Astrocyte (in vitro differentiated cells and primary cell): ENCODE results near the gene SCAMP1. TPM values are rescaled to one million over a fixed set of nuclear protein-coding genes. Genes with fewer than 3 reads are reported as not detected.

Experiments used
- DNase-seq: peaks from one replicate; pipeline ENCODE4 v3.0.0-alpha.2; 2010; ENCODE audit warnings: low read depth
- FAIRE-seq: peaks from 2 replicates; lab custom pipeline; 2011; peaks lifted over from hg19 to GRCh38; lab: Jason Lieb, UNC
- H2AFZ ChIP-seq: 2 replicates; pipeline ENCODE4 v1.6.0; 2012; ENCODE audit warnings: low read depth, low read length, inconsistent platforms
- H3K27ac ChIP-seq: 2 replicates; pipeline ENCODE4 v1.5.1; 2011; ENCODE audit warnings: low read depth, low read length, inconsistent platforms
- H3K27me3 ChIP-seq: 2 replicates; pipeline ENCODE4 v1.6.0; 2011; ENCODE audit warnings: low read length, inconsistent platforms; ENCODE audit not compliant: insufficient read depth
- H3K36me3 ChIP-seq: 2 replicates; pipeline ENCODE4 v1.5.1; 2011; ENCODE audit warnings: low read length, inconsistent platforms; ENCODE audit not compliant: insufficient read depth
- H3K4me1 ChIP-seq: 2 replicates; pipeline ENCODE4 v1.5.1; 2011; ENCODE audit warnings: low read length, inconsistent platforms; ENCODE audit not compliant: insufficient read depth
- H3K4me2 ChIP-seq: 2 replicates; pipeline ENCODE4 v1.6.0; 2012; ENCODE audit warnings: low read length, inconsistent platforms
- H3K4me3 ChIP-seq: 2 replicates; pipeline ENCODE4 v1.5.1; 2011; ENCODE audit warnings: low read depth, mild to moderate bottlenecking, low read length, inconsistent platforms; ENCODE audit not compliant: insufficient read depth
- H3K79me2 ChIP-seq: 2 replicates; pipeline ENCODE4 v1.6.0; 2012; ENCODE audit warnings: mild to moderate bottlenecking, low read length, inconsistent platforms; ENCODE audit not compliant: insufficient read depth
- H3K9ac ChIP-seq: 2 replicates; pipeline ENCODE4 v1.6.0; 2012; ENCODE audit warnings: mild to moderate bottlenecking, low read length, inconsistent platforms
- H3K9me3 ChIP-seq: 2 replicates; pipeline ENCODE4 v1.5.1; 2012; ENCODE audit warnings: low read depth, mild to moderate bottlenecking, low read length, inconsistent platforms; ENCODE audit not compliant: insufficient read depth
- H4K20me1 ChIP-seq: 2 replicates; pipeline ENCODE4 v1.6.0; 2012; ENCODE audit warnings: low read length, inconsistent platforms; ENCODE audit not compliant: insufficient read depth
- H3K27ac Mint-ChIP-seq: one replicate; pipeline ENCODE4 v1.8.0; 2021; ENCODE audit warnings: mild to moderate bottlenecking, mixed read lengths; ENCODE audit not compliant: unreplicated experiment
- H3K27me3 Mint-ChIP-seq: one replicate; pipeline ENCODE4 v1.8.0; 2021; ENCODE audit warnings: low read depth, mixed read lengths; ENCODE audit not compliant: unreplicated experiment
- H3K36me3 Mint-ChIP-seq: one replicate; pipeline ENCODE4 v1.8.0; 2021; ENCODE audit warnings: low read depth, mixed read lengths; ENCODE audit not compliant: unreplicated experiment
- H3K4me1 Mint-ChIP-seq: one replicate; pipeline ENCODE4 v1.8.0; 2021; ENCODE audit warnings: low read depth, mixed read lengths; ENCODE audit not compliant: unreplicated experiment
- H3K4me3 Mint-ChIP-seq: one replicate; pipeline ENCODE4 v1.8.0; 2021; ENCODE audit warnings: mild to moderate bottlenecking, moderate library complexity, mixed read lengths; ENCODE audit not compliant: unreplicated experiment
- H3K9me3 Mint-ChIP-seq: one replicate; pipeline ENCODE4 v1.8.0; 2021; ENCODE audit warnings: mild to moderate bottlenecking, mixed read lengths; ENCODE audit not compliant: unreplicated experiment
- EZH2 ChIP-seq: IDR thresholded peaks from 2 replicates; pipeline ENCODE4 v1.6.1; 2012; ENCODE audit warnings: mild to moderate bottlenecking, low read length, inconsistent platforms; ENCODE audit not compliant: insufficient read depth
- total RNA-seq: library from RNA; stranded (reverse); gene quantifications from 2 replicates; pipeline ENCODE4 v1.2.1, GENCODE V29; 2021
- TF ChIP-seq, protein P1 (sequence below): IDR thresholded peaks from 2 replicates; pipeline ENCODE4 v1.5.1; 2011; ENCODE audit warnings: low read depth, mild to moderate bottlenecking, inconsistent platforms, low read length, moderate library complexity; ENCODE audit not compliant: insufficient read depth

The SCAMP1 gene
- total RNA-seq, 1 donor from 2014 or later: 52.6 TPM

DNA sequence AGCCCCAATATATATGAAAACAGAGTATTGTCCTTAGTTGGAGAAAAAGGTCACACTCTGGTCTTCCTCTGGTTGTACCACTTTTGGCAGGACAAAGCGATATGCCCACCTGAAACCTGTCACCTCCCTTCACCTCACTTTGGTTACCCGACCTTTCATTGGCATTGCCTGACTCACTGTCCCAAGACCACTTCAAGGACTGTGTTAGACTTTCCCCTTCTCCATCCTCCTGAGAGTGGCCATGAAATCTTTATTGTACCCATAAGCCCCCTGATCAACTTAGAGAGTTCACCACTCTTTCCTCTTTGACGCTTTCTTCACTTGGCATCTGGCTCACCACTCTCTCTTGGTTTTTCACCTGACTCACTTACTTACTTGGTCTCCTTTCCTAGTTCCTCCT, 33.5 kb upstream of the SCAMP1 start:
- Histone ChIP-seq H3K9me3 (no peaks in the 10 kb centered on the region), H2AFZ (no peak overlapping the region), H3K4me1 (no peaks in the 10 kb centered on the region), H3K9ac (no peak overlapping the region), H3K27ac (no peak overlapping the region), H4K20me1 (no peaks in the 10 kb centered on the region), H3K79me2 (no peaks in the 10 kb centered on the region), H3K36me3 (no peaks in the 10 kb centered on the region), H3K4me3 (no peak overlapping the region), H3K4me2 (no peak overlapping the region), H3K27me3 (no peaks in the 10 kb centered on the region)
- Mint-ChIP-seq H3K9me3 (no peaks in the 10 kb centered on the region), H3K4me1 (peaks cover 12% of the 10 kb centered on the region), H3K27ac (no peak overlapping the region), H3K36me3 (no peaks in the 10 kb centered on the region), H3K27me3 (peaks cover 2% of the 10 kb centered on the region), H3K4me3 (no peak overlapping the region)
- no peak for TF ChIP-seq EZH2
- TF ChIP-seq, protein P1, sequence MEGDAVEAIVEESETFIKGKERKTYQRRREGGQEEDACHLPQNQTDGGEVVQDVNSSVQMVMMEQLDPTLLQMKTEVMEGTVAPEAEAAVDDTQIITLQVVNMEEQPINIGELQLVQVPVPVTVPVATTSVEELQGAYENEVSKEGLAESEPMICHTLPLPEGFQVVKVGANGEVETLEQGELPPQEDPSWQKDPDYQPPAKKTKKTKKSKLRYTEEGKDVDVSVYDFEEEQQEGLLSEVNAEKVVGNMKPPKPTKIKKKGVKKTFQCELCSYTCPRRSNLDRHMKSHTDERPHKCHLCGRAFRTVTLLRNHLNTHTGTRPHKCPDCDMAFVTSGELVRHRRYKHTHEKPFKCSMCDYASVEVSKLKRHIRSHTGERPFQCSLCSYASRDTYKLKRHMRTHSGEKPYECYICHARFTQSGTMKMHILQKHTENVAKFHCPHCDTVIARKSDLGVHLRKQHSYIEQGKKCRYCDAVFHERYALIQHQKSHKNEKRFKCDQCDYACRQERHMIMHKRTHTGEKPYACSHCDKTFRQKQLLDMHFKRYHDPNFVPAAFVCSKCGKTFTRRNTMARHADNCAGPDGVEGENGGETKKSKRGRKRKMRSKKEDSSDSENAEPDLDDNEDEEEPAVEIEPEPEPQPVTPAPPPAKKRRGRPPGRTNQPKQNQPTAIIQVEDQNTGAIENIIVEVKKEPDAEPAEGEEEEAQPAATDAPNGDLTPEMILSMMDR: no peak
- FAIRE-seq (no peak), DNase-seq (no peak)

DNA sequence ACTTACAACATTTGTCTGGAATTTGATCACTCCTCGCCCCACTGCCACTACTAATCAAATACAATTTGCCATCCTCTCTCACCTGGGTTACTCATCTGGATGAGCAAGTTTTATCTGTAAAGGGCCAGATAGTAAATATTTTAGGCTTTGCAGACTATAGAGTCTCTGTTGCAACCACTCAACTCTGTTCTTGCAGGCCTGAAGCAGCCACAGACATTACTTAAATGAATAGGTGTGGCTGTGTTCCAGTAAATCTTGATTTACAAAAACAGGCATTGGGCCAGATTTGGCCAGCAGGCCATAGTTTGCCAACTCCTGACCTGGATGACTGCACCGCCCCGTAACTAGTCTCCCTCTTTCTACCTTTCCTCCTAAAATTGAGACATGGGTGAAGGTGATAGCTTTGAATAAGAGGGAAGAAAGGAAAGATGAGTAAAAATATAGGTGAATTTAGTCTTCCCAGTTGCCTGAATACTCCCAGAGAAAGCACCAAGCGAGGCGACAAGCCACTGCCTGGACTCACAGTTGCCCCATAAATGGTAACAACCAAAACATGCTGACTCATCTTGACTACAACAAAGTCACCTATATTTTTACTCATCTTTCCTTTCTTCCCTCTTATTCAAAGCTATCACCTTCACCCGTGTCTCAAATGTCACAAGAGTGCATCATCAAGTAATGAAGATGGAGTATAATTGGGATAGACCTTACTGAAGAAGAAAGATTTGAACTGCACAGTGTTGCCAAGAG, 32.5 kb upstream of the SCAMP1 start:
- Histone ChIP-seq H3K36me3 (no peaks in the 10 kb centered on the region), H3K4me2 (no peak overlapping the region), H3K4me1 (no peaks in the 10 kb centered on the region), H3K4me3 (no peak overlapping the region), H3K9me3 (no peaks in the 10 kb centered on the region), H3K27ac (no peak overlapping the region), H3K27me3 (no peaks in the 10 kb centered on the region), H3K79me2 (no peaks in the 10 kb centered on the region), H2AFZ (no peak overlapping the region), H3K9ac (no peak overlapping the region), H4K20me1 (no peaks in the 10 kb centered on the region)
- Mint-ChIP-seq H3K4me3 (no peak overlapping the region), H3K27me3 (peaks cover 2% of the 10 kb centered on the region), H3K36me3 (no peaks in the 10 kb centered on the region), H3K4me1 (peaks cover 12% of the 10 kb centered on the region), H3K9me3 (no peaks in the 10 kb centered on the region), H3K27ac (peak overlapping the region; percentile 92)
- DNase-seq: no peak
- FAIRE-seq: no peak
- TF ChIP-seq, protein P1: no peak
- no peak for TF ChIP-seq EZH2

DNA sequence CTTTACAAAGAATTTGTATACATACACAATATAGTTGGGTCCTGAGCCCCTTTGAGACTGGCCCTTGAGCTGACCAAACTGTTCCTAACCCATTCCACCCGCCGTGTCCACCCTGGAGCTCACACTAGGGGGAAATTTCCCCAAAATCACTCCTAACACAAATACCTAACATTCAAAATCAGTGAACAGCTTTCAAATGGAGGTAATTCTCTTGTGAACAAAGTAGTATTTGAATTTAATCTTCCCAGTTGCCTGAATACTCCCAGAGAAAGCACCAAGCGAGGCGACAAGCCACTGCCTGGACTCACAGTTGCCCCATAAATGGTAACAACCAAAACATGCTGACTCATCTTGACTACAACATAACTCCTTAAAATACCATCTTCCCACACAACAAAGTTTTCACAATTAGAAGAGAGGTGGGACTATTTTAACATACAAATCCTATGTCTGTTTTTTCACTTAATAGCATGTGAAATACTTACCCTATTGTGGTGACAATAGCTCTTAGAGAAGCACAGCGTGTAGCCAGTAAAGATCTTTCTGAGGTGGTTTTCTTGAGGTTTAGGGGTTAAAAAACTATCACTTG, 31.7 kb upstream of the SCAMP1 start:
- H3K4me1 ChIP-seq: no peaks in the 10 kb centered on the region
- no peak overlapping the region for H3K4me3 ChIP-seq
- TF ChIP-seq, protein P1: no peak
- no peak for TF ChIP-seq EZH2
- no peaks in the 10 kb centered on the region for H3K36me3 ChIP-seq
- no peak overlapping the region for H2AFZ ChIP-seq
- H3K9me3 Mint-ChIP-seq: no peaks in the 10 kb centered on the region
- H3K36me3 Mint-ChIP-seq: no peaks in the 10 kb centered on the region
- no peaks in the 10 kb centered on the region for H3K27me3 ChIP-seq
- no peaks in the 10 kb centered on the region for H3K79me2 ChIP-seq
- no peak overlapping the region for H3K4me2 ChIP-seq
- no peak overlapping the region for H3K27ac ChIP-seq
- H3K27me3 Mint-ChIP-seq: peaks cover 2% of the 10 kb centered on the region
- H4K20me1 ChIP-seq: no peaks in the 10 kb centered on the region
- H3K4me1 Mint-ChIP-seq: peaks cover 12% of the 10 kb centered on the region
- peak; percentile 37 for DNase-seq
- peak overlapping the region; percentile 92 for H3K27ac Mint-ChIP-seq
- no peak overlapping the region for H3K9ac ChIP-seq
- peak; percentile 43 for FAIRE-seq
- H3K9me3 ChIP-seq: no peaks in the 10 kb centered on the region
- H3K4me3 Mint-ChIP-seq: no peak overlapping the region
